DND-41 (cell line): ENCODE results near the gene RNF150.

Experiments
- ATAC-seq: fragments of 200-7000 bp; cut with Tn5 transposase; 3 replicates; pipeline ENCODE4 v1.9.1; 2021; ENCODE audit warnings: low read depth; ENCODE audit not compliant: insufficient read depth
- DNase-seq: peaks from one replicate; pipeline ENCODE4 v3.0.0-alpha.2; 2020
- H2AFZ ChIP-seq: 2 replicates; pipeline ENCODE4 v1.6.0; 2012; ENCODE audit warnings: low read depth, low read length
- H3K27ac ChIP-seq: 2 replicates; pipeline ENCODE4 v1.5.1; 2012; ENCODE audit warnings: low read length, inconsistent platforms
- H3K27me3 ChIP-seq: fragments of 200-600 bp; sonication (generic); 2 replicates; pipeline ENCODE4 v1.6.0; 2012; ENCODE audit warnings: low read length, mild to moderate bottlenecking, inconsistent platforms; ENCODE audit not compliant: insufficient read depth, poor library complexity
- H3K36me3 ChIP-seq: 2 replicates; pipeline ENCODE4 v1.5.1; 2012; ENCODE audit warnings: low read length, inconsistent platforms; ENCODE audit not compliant: insufficient read depth
- H3K4me1 ChIP-seq: 2 replicates; pipeline ENCODE4 v1.5.1; 2012; ENCODE audit warnings: mild to moderate bottlenecking, low read length; ENCODE audit not compliant: insufficient read depth
- H3K4me2 ChIP-seq: 2 replicates; pipeline ENCODE4 v1.6.0; 2012; ENCODE audit warnings: mild to moderate bottlenecking, moderate library complexity, low read length, inconsistent platforms; ENCODE audit not compliant: insufficient read depth
- H3K4me3 ChIP-seq, 2 experiments: fragments of 200-600 bp in 1 of 2; shearing (Covaris generic) in 1 of 2; 2 replicates each; pipeline ENCODE4 v1.5.1; 2012 to 2016; ENCODE audit warnings: inconsistent platforms in 2 of 2, low read length in 2 of 2, mild to moderate bottlenecking in 2 of 2, low read depth in 1 of 2, moderate library complexity in 1 of 2
- H3K79me2 ChIP-seq: 2 replicates; pipeline ENCODE4 v1.6.0; 2012; ENCODE audit warnings: low read length, inconsistent platforms; ENCODE audit not compliant: insufficient read depth
- H3K9ac ChIP-seq: 2 replicates; pipeline ENCODE4 v1.6.0; 2012; ENCODE audit warnings: low read depth, mild to moderate bottlenecking, inconsistent platforms, low read length, moderate library complexity
- H3K9me3 ChIP-seq: 2 replicates; pipeline ENCODE4 v1.5.1; 2012; ENCODE audit warnings: low read length, moderate library complexity, mild to moderate bottlenecking, inconsistent platforms; ENCODE audit not compliant: insufficient read depth, severe bottlenecking
- H4K20me1 ChIP-seq: 2 replicates; pipeline ENCODE4 v1.6.0; 2012; ENCODE audit warnings: low read length; ENCODE audit not compliant: insufficient read depth
- EZH2 ChIP-seq: IDR thresholded peaks from 3 replicates; pipeline ENCODE4 v1.6.1; 2012; ENCODE audit warnings: borderline replicate concordance, low read depth, mild to moderate bottlenecking, moderate library complexity, low read length, inconsistent platforms; ENCODE audit not compliant: severe bottlenecking
- TF ChIP-seq, protein P1 (sequence below): IDR thresholded peaks from 2 replicates; pipeline ENCODE4 v1.5.1; 2012; ENCODE audit warnings: borderline replicate concordance, low read length, moderate library complexity, mild to moderate bottlenecking; ENCODE audit not compliant: poor library complexity, severe bottlenecking; ENCODE audit errors: extremely low read depth

The RNF150 gene

DNA sequence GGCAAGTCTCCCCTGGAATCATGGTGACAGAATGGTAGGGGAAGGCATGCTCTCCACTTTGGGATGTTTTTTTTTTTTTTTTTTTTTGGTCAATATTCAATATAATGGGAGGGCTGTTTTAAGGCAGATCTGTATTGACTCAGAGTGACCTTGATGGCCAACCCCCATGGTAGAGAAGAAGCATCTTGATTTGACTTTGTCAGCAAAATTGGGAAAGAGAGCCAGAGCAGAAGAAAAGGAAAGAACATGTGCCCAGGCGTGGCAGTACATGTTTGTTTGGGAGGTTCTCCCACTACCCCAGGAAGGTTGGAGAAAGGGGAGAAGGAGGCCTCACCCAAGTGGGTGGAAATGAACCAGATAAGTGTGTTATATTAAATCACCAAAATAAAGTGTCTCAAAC lies 314.8 kb downstream of the RNF150 start:
- Histone ChIP-seq H3K4me1 (no peaks in the 10 kb centered on the region), H3K27me3 (no peaks in the 10 kb centered on the region), H3K36me3 (no peaks in the 10 kb centered on the region), H4K20me1 (no peaks in the 10 kb centered on the region), H2AFZ (no peak overlapping the region), H3K79me2 (no peaks in the 10 kb centered on the region), H3K4me2 (no peak overlapping the region), H3K27ac (no peak overlapping the region), H3K9ac (no peak overlapping the region), H3K4me3 (no peak overlapping the region), H3K9me3 (no peaks in the 10 kb centered on the region)
- no peak for TF ChIP-seq EZH2
- TF ChIP-seq, protein P1, sequence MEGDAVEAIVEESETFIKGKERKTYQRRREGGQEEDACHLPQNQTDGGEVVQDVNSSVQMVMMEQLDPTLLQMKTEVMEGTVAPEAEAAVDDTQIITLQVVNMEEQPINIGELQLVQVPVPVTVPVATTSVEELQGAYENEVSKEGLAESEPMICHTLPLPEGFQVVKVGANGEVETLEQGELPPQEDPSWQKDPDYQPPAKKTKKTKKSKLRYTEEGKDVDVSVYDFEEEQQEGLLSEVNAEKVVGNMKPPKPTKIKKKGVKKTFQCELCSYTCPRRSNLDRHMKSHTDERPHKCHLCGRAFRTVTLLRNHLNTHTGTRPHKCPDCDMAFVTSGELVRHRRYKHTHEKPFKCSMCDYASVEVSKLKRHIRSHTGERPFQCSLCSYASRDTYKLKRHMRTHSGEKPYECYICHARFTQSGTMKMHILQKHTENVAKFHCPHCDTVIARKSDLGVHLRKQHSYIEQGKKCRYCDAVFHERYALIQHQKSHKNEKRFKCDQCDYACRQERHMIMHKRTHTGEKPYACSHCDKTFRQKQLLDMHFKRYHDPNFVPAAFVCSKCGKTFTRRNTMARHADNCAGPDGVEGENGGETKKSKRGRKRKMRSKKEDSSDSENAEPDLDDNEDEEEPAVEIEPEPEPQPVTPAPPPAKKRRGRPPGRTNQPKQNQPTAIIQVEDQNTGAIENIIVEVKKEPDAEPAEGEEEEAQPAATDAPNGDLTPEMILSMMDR = no peak
- ATAC-seq (no peak), DNase-seq (no peak)

DNA sequence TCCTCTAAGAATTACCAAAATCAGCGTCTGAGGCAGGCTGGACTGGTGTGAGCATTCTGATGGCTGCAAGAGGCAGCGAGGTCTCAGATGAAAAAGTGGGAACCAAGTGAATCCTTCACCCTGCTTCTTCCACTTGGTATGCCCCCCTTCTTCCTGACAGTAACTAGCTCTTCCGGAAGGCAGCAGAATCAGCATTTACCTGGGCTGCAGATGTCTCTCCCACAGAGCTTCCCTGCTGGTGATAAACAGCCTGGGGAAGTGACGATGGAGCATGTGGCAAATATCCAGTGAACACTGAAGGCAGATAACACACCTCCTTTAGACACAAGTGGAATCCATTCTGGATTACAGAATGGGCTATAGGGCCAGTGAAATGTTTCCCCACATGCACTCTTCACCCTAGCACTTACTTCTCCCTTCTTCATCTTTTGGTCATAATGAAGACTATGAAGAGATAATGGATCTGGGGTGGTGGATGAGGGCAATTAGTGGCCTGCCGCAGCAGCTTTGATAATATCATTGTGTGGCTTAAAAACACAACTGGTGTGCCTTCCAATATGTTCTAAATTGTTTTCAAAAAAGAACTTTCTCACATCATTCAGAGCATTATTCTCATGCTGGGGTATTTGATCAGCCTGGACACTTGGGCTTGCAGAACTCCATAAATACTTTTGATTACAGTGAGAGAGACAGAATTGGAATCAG lies 316.3 kb downstream of the RNF150 start:
- ATAC-seq = no peak
- H3K27ac ChIP-seq = no peak overlapping the region
- H3K36me3 ChIP-seq = no peaks in the 10 kb centered on the region
- no peak overlapping the region for H3K4me2 ChIP-seq
- H4K20me1 ChIP-seq = no peaks in the 10 kb centered on the region
- H3K4me1 ChIP-seq = no peaks in the 10 kb centered on the region
- no peaks in the 10 kb centered on the region for H3K9me3 ChIP-seq
- DNase-seq = no peak
- H2AFZ ChIP-seq = no peak overlapping the region
- H3K4me3 ChIP-seq = no peak overlapping the region
- no peak overlapping the region for H3K9ac ChIP-seq
- TF ChIP-seq EZH2 = no peak
- no peaks in the 10 kb centered on the region for H3K27me3 ChIP-seq
- no peaks in the 10 kb centered on the region for H3K79me2 ChIP-seq

DNA sequence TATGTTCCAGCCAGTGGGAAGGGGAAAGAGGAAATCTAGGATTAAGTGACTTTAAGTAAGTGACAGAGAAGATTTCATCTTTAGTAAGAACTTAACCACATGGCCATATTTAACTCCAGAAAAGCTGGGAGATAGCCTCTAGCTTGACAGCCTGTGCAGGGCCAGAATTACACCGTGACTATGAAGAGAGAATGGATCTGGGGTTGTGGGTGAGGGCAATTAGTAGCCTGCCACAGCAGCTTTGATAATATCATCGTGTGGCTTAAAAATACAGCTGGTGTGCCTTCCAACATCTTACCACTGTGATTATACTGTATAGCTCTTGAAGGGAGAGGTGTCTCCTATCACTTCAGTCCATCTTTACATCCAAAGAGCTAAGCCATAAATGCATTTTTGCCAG lies 319.5 kb downstream of the RNF150 start:
- no peak overlapping the region for H3K4me2 ChIP-seq
- DNase-seq (no peak), ATAC-seq (no peak)
- H2AFZ ChIP-seq = no peak overlapping the region
- H4K20me1 ChIP-seq = no peaks in the 10 kb centered on the region
- TF ChIP-seq, protein P1 = no peak
- no peak for TF ChIP-seq EZH2
- no peak overlapping the region for H3K27ac ChIP-seq
- H3K4me1 ChIP-seq = no peaks in the 10 kb centered on the region
- no peak overlapping the region for H3K4me3 ChIP-seq
- no peaks in the 10 kb centered on the region for H3K9me3 ChIP-seq
- H3K27me3 ChIP-seq = peaks cover 3% of the 10 kb centered on the region
- no peaks in the 10 kb centered on the region for H3K36me3 ChIP-seq
- no peaks in the 10 kb centered on the region for H3K79me2 ChIP-seq
- H3K9ac ChIP-seq = no peak overlapping the region

DNA sequence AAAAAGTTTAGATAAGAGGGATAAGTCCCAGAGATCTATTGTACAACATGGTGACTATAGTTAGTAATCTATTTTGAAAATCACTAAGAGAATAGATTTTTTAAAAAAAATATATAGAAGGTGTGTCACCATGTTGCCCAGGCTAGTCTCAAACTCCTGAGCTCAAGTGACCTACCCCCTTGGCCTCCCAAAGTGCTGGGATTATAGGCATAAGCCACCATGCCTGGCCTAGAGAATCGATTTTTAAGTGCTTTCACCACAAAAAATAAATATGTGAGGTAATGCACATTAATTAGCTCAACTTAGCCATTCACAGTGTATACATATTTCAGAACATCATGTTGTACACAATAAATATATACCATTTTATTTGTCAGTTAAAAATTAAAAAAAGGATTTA lies 320.4 kb downstream of the RNF150 start:
- no peak overlapping the region for H3K9ac ChIP-seq
- DNase-seq (no peak), ATAC-seq (no peak)
- TF ChIP-seq, protein P1 = no peak
- no peak for TF ChIP-seq EZH2
- H3K79me2 ChIP-seq = no peaks in the 10 kb centered on the region
- peaks cover 3% of the 10 kb centered on the region for H3K27me3 ChIP-seq
- H3K27ac ChIP-seq = no peak overlapping the region
- H3K9me3 ChIP-seq = no peaks in the 10 kb centered on the region
- H3K4me3 ChIP-seq = no peak overlapping the region
- no peak overlapping the region for H2AFZ ChIP-seq
- no peaks in the 10 kb centered on the region for H3K36me3 ChIP-seq
- no peak overlapping the region for H3K4me2 ChIP-seq
- H4K20me1 ChIP-seq = no peaks in the 10 kb centered on the region
- no peaks in the 10 kb centered on the region for H3K4me1 ChIP-seq
